ENCODE data around the gene MAPK11.
A peak's percentile ranks its signal among the peaks of the same experiment; 100 is the strongest.

The MAPK11 gene

GRCh38 chr22:50248196-50249081, 21.7 kb downstream of the MAPK11 start:
- no peak for DNase-seq (ENCODE audit: low read depth in 2 of 2)

- no peak for DNase-seq (ENCODE audit: low read depth in 2 of 2)
Measured at GRCh38 chr22:50247748-50248147, 22.4 kb downstream of the MAPK11 start.

- no peak for DNase-seq (ENCODE audit: low read depth in 2 of 2)
Measured at GRCh38 chr22:50246242-50247175, 23.7 kb downstream of the MAPK11 start.

GRCh38 chr22:50245214-50246072, 24.7 kb downstream of the MAPK11 start:
- DNase-seq (ENCODE audit: low read depth in 2 of 2), result no peak

GRCh38 chr22:50244420-50245213, 25.6 kb downstream of the MAPK11 start, which contains the start of gene TUBGCP6:
TUBGCP6 (minus strand) TSS chr22:50245023; CDS start chr22:50244459, 564 bp downstream.
- DNase-seq (ENCODE audit: low read depth in 2 of 2), result peak; percentile 88 to 91

- DNase-seq (ENCODE audit: low read depth in 2 of 2), result no peak
Measured at GRCh38 chr22:50243685-50244419, 26.3 kb downstream of the MAPK11 start.

GRCh38 chr22:50242406-50242949, 27.7 kb downstream of the MAPK11 start:
- DNase-seq (ENCODE audit: low read depth in 2 of 2), result no peak

- DNase-seq (ENCODE audit: low read depth in 2 of 2), result no peak
Measured at GRCh38 chr22:50238755-50239154, 31.4 kb downstream of the MAPK11 start.

GRCh38 chr22:50236731-50237409, 33.3 kb downstream of the MAPK11 start:
- DNase-seq (ENCODE audit: low read depth in 2 of 2), result no peak

GRCh38 chr22:50233223-50233622, 37.0 kb downstream of the MAPK11 start:
- DNase-seq (ENCODE audit: low read depth in 2 of 2), result no peak

- DNase-seq (ENCODE audit: low read depth in 2 of 2), result no peak
Measured at GRCh38 chr22:50232481-50233151, 37.6 kb downstream of the MAPK11 start.

GRCh38 chr22:50229370-50229769, 40.8 kb downstream of the MAPK11 start:
- DNase-seq (ENCODE audit: low read depth in 2 of 2), result no peak

- no peak for DNase-seq (ENCODE audit: low read depth in 2 of 2)
Measured at GRCh38 chr22:50228366-50228765, 41.8 kb downstream of the MAPK11 start.

GRCh38 chr22:50227579-50228215, 42.5 kb downstream of the MAPK11 start:
- DNase-seq (ENCODE audit: low read depth in 2 of 2), result no peak

- no peak for DNase-seq (ENCODE audit: low read depth in 2 of 2)
Measured at GRCh38 chr22:50226875-50227165, 43.4 kb downstream of the MAPK11 start.

- DNase-seq (ENCODE audit: low read depth in 2 of 2), result no peak
Measured at GRCh38 chr22:50226063-50226874, 43.9 kb downstream of the MAPK11 start.
